ENCODE results near the gene ELAC2.

DNA sequence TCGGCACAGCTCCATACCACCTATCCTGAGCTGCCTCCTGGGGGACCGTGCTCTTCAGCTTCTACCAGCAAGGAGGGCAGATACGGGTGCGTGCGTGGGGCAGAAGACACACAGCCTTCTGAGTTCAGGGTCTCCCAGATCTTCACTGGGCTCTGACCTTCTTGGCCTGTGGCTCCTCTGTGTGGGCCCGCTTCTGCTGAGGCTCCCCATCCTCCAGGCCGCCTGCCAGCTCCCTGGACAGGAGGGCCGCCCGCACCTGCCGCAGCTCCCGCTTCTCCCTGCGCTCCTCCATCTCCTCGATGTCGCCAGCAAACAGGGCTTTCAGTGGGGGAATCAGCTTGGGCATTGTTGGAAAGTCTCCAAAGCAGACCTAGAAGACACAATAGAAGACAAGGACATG, 25.2 kb downstream of the ELAC2 start:
- TF ChIP-seq, protein P1, sequence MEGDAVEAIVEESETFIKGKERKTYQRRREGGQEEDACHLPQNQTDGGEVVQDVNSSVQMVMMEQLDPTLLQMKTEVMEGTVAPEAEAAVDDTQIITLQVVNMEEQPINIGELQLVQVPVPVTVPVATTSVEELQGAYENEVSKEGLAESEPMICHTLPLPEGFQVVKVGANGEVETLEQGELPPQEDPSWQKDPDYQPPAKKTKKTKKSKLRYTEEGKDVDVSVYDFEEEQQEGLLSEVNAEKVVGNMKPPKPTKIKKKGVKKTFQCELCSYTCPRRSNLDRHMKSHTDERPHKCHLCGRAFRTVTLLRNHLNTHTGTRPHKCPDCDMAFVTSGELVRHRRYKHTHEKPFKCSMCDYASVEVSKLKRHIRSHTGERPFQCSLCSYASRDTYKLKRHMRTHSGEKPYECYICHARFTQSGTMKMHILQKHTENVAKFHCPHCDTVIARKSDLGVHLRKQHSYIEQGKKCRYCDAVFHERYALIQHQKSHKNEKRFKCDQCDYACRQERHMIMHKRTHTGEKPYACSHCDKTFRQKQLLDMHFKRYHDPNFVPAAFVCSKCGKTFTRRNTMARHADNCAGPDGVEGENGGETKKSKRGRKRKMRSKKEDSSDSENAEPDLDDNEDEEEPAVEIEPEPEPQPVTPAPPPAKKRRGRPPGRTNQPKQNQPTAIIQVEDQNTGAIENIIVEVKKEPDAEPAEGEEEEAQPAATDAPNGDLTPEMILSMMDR (IDR thresholded peaks at IDR 0.05), result no peak
- TF ChIP-seq POLR2A (IDR thresholded peaks at IDR 0.05), result no peak
